Mesendoderm (in vitro differentiated cells): ENCODE measurements around the gene NAXE.
A peak's percentile ranks its signal among the peaks of the same experiment; 100 is the strongest.

ENCODE experiments used
- DNase-seq: peaks from one replicate; pipeline ENCODE4 v3.0.0; 2013
- H2AK5ac ChIP-seq: 2 replicates; pipeline ENCODE4 v1.6.1; 2013; ENCODE audit warnings: low read length, inconsistent platforms
- H2BK120ac ChIP-seq: 2 replicates; pipeline ENCODE4 v1.6.1; 2013; ENCODE audit warnings: low read depth, mild to moderate bottlenecking, low read length, moderate library complexity, mixed read lengths
- H2BK15ac ChIP-seq: replicated peaks from 2 replicates; pipeline ENCODE4 v1.6.1; 2013; ENCODE audit warnings: low read depth, mild to moderate bottlenecking, moderate library complexity
- H2BK5ac ChIP-seq: 2 replicates; pipeline ENCODE4 v1.6.1; 2013; ENCODE audit warnings: low read length, inconsistent platforms
- H3K18ac ChIP-seq: 2 replicates; pipeline ENCODE4 v1.6.1; 2013; ENCODE audit warnings: mild to moderate bottlenecking, low read length, mixed read lengths
- H3K23ac ChIP-seq: one replicate; pipeline ENCODE4 v1.6.1; 2013; ENCODE audit warnings: low read length
- H3K27ac ChIP-seq: 2 replicates; pipeline ENCODE4 v1.5.1; 2013; ENCODE audit warnings: low read depth, mild to moderate bottlenecking, inconsistent platforms, low read length, moderate library complexity
- H3K27me3 ChIP-seq: 2 replicates; pipeline ENCODE4 v1.6.1; 2013; ENCODE audit warnings: low read length, control low read depth, mild to moderate bottlenecking, inconsistent platforms; ENCODE audit not compliant: insufficient read depth, poor library complexity
- H3K36me3 ChIP-seq: 2 replicates; pipeline ENCODE4 v1.6.1; 2013; ENCODE audit warnings: low read length, inconsistent platforms; ENCODE audit not compliant: control insufficient read depth, insufficient read depth
- H3K4ac ChIP-seq: one replicate; pipeline ENCODE4 v1.6.1; 2013; ENCODE audit warnings: low read depth, mild to moderate bottlenecking, low read length, moderate library complexity
- H3K4me1 ChIP-seq: 2 replicates; pipeline ENCODE4 v1.6.1; 2013; ENCODE audit warnings: low read depth, low read length, inconsistent platforms; ENCODE audit not compliant: control insufficient read depth
- H3K4me2 ChIP-seq: 2 replicates; pipeline ENCODE4 v1.6.1; 2013; ENCODE audit warnings: low read length
- H3K4me3 ChIP-seq: 2 replicates; pipeline ENCODE4 v1.5.1; 2013; ENCODE audit warnings: mild to moderate bottlenecking, low read length
- H3K56ac ChIP-seq: one replicate; pipeline ENCODE4 v1.6.1; 2013; ENCODE audit warnings: low read length
- H3K79me1 ChIP-seq: 2 replicates; pipeline ENCODE4 v1.6.1; 2013; ENCODE audit warnings: low read length, inconsistent platforms
- H3K79me2 ChIP-seq: 2 replicates; pipeline ENCODE4 v1.6.1; 2013; ENCODE audit warnings: mild to moderate bottlenecking, low read length; ENCODE audit not compliant: control insufficient read depth, insufficient read depth
- H3K9ac ChIP-seq: 2 replicates; pipeline ENCODE4 v1.6.1; 2013; ENCODE audit warnings: low read length, inconsistent platforms
- H4K5ac ChIP-seq: one replicate; pipeline ENCODE4 v1.6.1; 2013; ENCODE audit warnings: low read length
- H4K8ac ChIP-seq: one replicate; pipeline ENCODE4 v1.6.1; 2013; ENCODE audit warnings: low read depth, mild to moderate bottlenecking, control low read depth, low read length, moderate library complexity
- WGBS: extraction: QIAGEN DNeasy Blood & Tissue Kit; methylation state at CpG from one replicate; pipeline ENCODE4 v1.1.7; 2013; ENCODE audit warnings: low lambda C conversion rate, missing lambda C conversion rate; ENCODE audit not compliant: insufficient coverage; ENCODE audit errors: extremely low coverage; 5-methylcytosine and 5-hydroxymethylcytosine counted together

Gene NAXE

GRCh38 chr1:156632355-156632754, 40.8 kb downstream of the NAXE start:
- Histone ChIP-seq H3K4ac (no peak overlapping the region), H2AK5ac (no peak overlapping the region), H3K4me2 (no peak overlapping the region), H2BK15ac (no peak overlapping the region), H4K5ac (no peak overlapping the region), H2BK5ac (no peak overlapping the region), H4K8ac (no peak overlapping the region), H3K9ac (no peak overlapping the region), H3K27me3 (no peaks in the 10 kb centered on the region), H2BK120ac (no peak overlapping the region), H3K18ac (no peak overlapping the region), H3K23ac (no peak overlapping the region), H3K27ac (no peak overlapping the region), H3K79me2 (no peaks in the 10 kb centered on the region), H3K4me3 (no peak overlapping the region), H3K56ac (no peak overlapping the region), H3K4me1 (no peaks in the 10 kb centered on the region), H3K36me3 (no peaks in the 10 kb centered on the region), H3K79me1 (no peaks in the 10 kb centered on the region)
- DNase-seq, result no peak
- no CpG with 5 or more reads among the region's 3 CpGs for WGBS

DNA sequence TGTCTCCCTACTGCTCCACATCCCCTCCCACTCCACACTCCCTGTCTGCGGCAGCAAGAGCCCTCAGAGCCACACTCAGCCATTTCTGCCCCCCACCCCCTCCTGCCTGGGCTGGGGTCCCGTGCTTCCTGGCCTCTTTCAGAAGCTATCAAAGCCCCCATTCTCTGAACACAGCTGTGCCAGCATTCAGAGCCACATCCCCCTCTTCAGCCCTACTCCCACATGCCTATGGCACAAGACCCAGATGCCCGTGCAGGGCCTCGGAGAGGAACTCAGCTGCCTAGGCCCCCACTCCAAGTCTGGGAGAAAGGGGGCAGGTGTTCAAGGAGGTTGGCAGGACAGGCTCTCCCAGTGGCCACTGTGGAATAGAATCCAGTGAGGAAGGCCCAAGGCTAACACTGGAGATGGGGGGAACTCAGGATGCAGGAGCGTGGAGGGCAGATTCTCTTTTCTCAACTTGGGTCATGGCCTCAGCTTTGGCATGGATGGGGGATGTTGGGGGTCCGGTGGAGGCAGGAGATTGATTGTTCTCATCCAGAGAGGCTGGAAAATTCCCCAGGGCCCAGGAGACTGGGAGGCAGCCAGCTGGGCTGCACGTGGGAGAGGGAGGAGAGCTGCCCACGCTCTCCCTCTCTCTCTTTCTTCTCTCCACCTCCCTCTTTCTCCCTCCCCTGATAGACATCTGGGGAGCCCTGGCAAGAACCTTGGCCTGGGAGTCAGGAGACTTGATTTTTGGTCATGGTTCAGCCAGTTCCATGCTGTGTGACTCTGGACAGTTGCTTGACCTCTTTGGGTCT, 46.8 kb downstream of the NAXE start:
- Histone ChIP-seq H4K8ac (no peak overlapping the region), H2BK5ac (no peak overlapping the region), H3K4me2 (no peak overlapping the region), H3K79me2 (no peaks in the 10 kb centered on the region), H3K27ac (no peak overlapping the region), H3K79me1 (no peaks in the 10 kb centered on the region), H2AK5ac (no peak overlapping the region), H3K9ac (no peak overlapping the region), H2BK15ac (no peak overlapping the region), H3K36me3 (no peaks in the 10 kb centered on the region), H3K18ac (no peak overlapping the region), H2BK120ac (no peak overlapping the region), H3K4me3 (no peak overlapping the region), H3K4ac (no peak overlapping the region), H3K23ac (no peak overlapping the region), H3K4me1 (peaks cover 3% of the 10 kb centered on the region), H3K56ac (no peak overlapping the region), H3K27me3 (peaks cover 24% of the 10 kb centered on the region), H4K5ac (no peak overlapping the region)
- DNase-seq, result no peak
- WGBS, result no CpG with 5 or more reads among the region's 8 CpGs

GRCh38 chr1:156639601-156640101, 48.1 kb downstream of the NAXE start:
- WGBS, result no CpG with 5 or more reads among the region's 6 CpGs
- Histone ChIP-seq H4K8ac (no peak overlapping the region), H2AK5ac (no peak overlapping the region), H2BK120ac (no peak overlapping the region), H3K79me2 (no peaks in the 10 kb centered on the region), H3K4me1 (peaks cover 3% of the 10 kb centered on the region), H4K5ac (no peak overlapping the region), H3K23ac (no peak overlapping the region), H3K4me2 (no peak overlapping the region), H2BK5ac (no peak overlapping the region), H3K79me1 (no peaks in the 10 kb centered on the region), H3K36me3 (no peaks in the 10 kb centered on the region), H3K4ac (no peak overlapping the region), H3K27ac (no peak overlapping the region), H3K56ac (no peak overlapping the region), H3K9ac (no peak overlapping the region), H3K27me3 (peaks cover 24% of the 10 kb centered on the region), H2BK15ac (no peak overlapping the region), H3K18ac (no peak overlapping the region), H3K4me3 (no peak overlapping the region)
- no peak for DNase-seq

GRCh38 chr1:156640842-156641706, 49.5 kb downstream of the NAXE start:
- no CpG with 5 or more reads among the region's 6 CpGs for WGBS
- H3K56ac ChIP-seq, result no peak overlapping the region

DNA sequence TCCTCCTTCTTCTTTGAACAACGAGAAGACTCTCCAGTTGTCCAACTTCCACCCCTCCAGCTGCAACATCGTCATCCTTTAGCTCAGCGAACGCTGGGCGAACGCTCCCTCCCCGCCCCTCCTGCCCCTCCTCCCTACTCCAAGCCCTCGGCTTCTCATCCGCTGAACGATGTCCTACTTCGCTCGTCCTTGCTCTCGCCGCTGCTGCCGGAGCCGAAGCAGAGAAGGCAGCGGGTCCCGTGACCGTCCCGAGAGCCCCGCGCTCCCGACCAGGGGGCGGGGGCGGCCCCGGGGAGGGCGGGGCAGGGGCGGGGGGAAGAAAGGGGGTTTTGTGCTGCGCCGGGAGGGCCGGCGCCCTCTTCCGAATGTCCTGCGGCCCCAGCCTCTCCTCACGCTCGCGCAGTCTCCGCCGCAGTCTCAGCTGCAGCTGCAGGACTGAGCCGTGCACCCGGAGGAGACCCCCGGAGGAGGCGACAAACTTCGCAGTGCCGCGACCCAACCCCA, 50.2 kb downstream of the NAXE start, which contains the start of gene BCAN:
BCAN (plus strand) TSS at position 357 of the 504 bp plus-strand sequence. CDS start 3,938 bp downstream, outside the sequence.
- Histone ChIP-seq H3K4ac (no peak within 1 kb of the TSS), H3K4me3 (no peak within 1 kb of the TSS), H2BK15ac (no peak within 1 kb of the TSS), H3K27me3 (peaks cover 37% of the 10 kb centered on the region), H2AK5ac (no peak within 1 kb of the TSS), H3K79me2 (no peaks in the 10 kb centered on the region), H3K9ac (peak within 1 kb of the TSS; percentile 39), H3K56ac (peak within 1 kb of the TSS; percentile 66), H3K79me1 (no peaks in the 10 kb centered on the region), H3K4me1 (peaks cover 3% of the 10 kb centered on the region), H2BK5ac (no peak within 1 kb of the TSS), H3K23ac (no peak within 1 kb of the TSS), H3K36me3 (no peaks in the 10 kb centered on the region), H2BK120ac (no peak within 1 kb of the TSS), H3K27ac (no peak within 1 kb of the TSS), H4K8ac (no peak within 1 kb of the TSS), H3K18ac (no peak within 1 kb of the TSS), H3K4me2 (peak within 1 kb of the TSS; percentile 59), H4K5ac (no peak within 1 kb of the TSS)
- WGBS, result no CpG with 5 or more reads among the region's 46 CpGs
- DNase-seq, result peak; percentile 67

More at GRCh38 chr1:156640842-156641706, 49.5 kb downstream of the NAXE start:
- Histone ChIP-seq H3K79me1 (no peaks in the 10 kb centered on the region), H3K18ac (no peak overlapping the region), H2BK15ac (no peak overlapping the region), H3K36me3 (no peaks in the 10 kb centered on the region), H3K23ac (no peak overlapping the region), H3K79me2 (no peaks in the 10 kb centered on the region), H3K27ac (no peak overlapping the region), H3K4me1 (peaks cover 3% of the 10 kb centered on the region), H4K5ac (no peak overlapping the region), H4K8ac (no peak overlapping the region), H2BK5ac (no peak overlapping the region), H3K4me3 (no peak overlapping the region), H3K9ac (no peak overlapping the region), H3K27me3 (peaks cover 31% of the 10 kb centered on the region), H3K4me2 (peak overlapping the region; percentile 59), H2BK120ac (no peak overlapping the region), H3K4ac (no peak overlapping the region), H2AK5ac (no peak overlapping the region)
- no peak for DNase-seq
